Upper lobe of left lung (tissue), 4 donors: ENCODE measurements around the gene ADAMTS2.

Experiments
- POLR2A ChIP-seq, 4 donors: fragments of 450-650 bp; IDR thresholded peaks; one replicate each; pipeline ENCODE4 v1.5.1; 2016 to 2017; ENCODE audit warnings: antibody characterized with exemption in 4 of 4, mild to moderate bottlenecking in 2 of 4
- POLR2AphosphoS5 ChIP-seq, 2 donors: sonication (generic); formaldehyde crosslinking; IDR thresholded peaks; one replicate each; pipeline ENCODE4 v1.5.1; 2017; ENCODE audit warnings: antibody characterized with exemption in 2 of 2
- TF ChIP-seq, protein P1 (sequence below), 6 experiments: fragments of 450-650 bp in 4 of 6; fragments of 200-600 bp in 2 of 6; sonication (generic) in 2 of 6; IDR thresholded peaks; one replicate each; pipeline ENCODE4 v1.5.1; 2016 to 2019; ENCODE audit warnings: antibody characterized with exemption in 6 of 6

DNA sequence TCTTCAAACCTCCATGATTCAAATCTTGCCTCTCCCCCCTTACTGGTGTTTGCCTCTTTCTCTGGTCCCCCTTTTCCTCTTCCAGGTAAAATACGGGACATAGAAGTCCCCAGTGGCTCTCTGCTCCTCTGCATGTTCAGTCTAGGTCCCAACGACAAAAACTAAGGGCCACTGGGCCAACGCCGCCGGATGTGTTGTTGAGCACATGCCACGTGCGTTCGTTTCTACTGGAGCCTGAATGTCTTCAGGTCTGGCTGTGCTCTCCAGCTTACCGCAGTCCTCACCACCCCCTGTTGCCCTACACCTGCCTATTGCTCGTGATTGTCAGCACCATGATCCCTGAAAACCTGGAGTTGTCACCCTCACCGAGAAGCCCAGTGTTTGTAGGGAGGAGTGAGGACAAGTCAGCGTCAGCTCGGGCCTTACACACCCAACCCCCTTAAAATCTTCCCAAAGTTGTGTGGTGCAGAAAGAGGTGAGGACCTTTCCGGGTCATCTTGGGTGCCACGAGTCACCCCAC lies 2.8 kb upstream of the ADAMTS2 start:
- TF ChIP-seq, protein P1, sequence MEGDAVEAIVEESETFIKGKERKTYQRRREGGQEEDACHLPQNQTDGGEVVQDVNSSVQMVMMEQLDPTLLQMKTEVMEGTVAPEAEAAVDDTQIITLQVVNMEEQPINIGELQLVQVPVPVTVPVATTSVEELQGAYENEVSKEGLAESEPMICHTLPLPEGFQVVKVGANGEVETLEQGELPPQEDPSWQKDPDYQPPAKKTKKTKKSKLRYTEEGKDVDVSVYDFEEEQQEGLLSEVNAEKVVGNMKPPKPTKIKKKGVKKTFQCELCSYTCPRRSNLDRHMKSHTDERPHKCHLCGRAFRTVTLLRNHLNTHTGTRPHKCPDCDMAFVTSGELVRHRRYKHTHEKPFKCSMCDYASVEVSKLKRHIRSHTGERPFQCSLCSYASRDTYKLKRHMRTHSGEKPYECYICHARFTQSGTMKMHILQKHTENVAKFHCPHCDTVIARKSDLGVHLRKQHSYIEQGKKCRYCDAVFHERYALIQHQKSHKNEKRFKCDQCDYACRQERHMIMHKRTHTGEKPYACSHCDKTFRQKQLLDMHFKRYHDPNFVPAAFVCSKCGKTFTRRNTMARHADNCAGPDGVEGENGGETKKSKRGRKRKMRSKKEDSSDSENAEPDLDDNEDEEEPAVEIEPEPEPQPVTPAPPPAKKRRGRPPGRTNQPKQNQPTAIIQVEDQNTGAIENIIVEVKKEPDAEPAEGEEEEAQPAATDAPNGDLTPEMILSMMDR (IDR thresholded peaks at IDR 0.05), result no peak
- TF ChIP-seq POLR2AphosphoS5 (IDR thresholded peaks at IDR 0.05), result no peak
- TF ChIP-seq POLR2A (IDR thresholded peaks at IDR 0.05), result no peak
